Effector CD4-positive, alpha-beta T cell (primary cell): ENCODE data around the gene CD19. TPM values are rescaled to one million over a fixed set of nuclear protein-coding genes. Genes with fewer than 3 reads are reported as not detected.
"Not testable (repeated sequence)": the region's sequence is repeated elsewhere in the genome, so short reads cannot be mapped to it uniquely, and the experiment has no call there.

Experiments
- DNase-seq: peaks from one replicate; pipeline ENCODE4 v3.0.0-alpha.2; 2020
- total RNA-seq: gene quantifications from one replicate; lab custom pipeline; 2026; lab: John Stamatoyannopoulos, UW

Gene CD19
- total RNA-seq, result not detected

- DNase-seq, result no peak
These were observed at the start of gene CD19 for GRCh38 chr16:28931801-28932225. CD19 (plus strand) TSS chr16:28931971; CDS start chr16:28932001, 30 bp downstream.

- DNase-seq, result no peak
These were observed 49.1 kb upstream of the CD19 start for GRCh38 chr16:28882551-28883160.

- DNase-seq, result no peak
These were observed 48.4 kb upstream of the CD19 start for GRCh38 chr16:28883221-28883996.

DNA sequence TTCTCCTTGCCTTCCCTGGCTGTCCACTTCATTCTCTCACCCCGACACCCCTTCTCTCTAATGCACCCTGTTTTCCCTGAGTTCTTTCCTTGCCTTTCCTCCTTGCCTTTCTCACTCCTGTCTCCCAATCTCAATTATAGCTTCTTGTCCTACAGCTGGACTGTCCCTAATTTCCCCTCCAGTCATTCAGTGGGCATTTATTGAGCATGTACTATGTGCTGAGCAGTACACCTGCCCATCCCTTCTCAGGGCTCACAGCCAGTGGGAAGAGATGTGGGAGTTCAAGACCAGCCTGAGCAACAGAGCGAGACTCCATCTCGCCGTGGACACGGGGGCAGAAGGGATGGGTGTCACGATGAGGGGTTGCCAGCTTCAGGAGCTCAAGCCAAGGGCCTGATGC lies 47.7 kb upstream of the CD19 start:
- no peak for DNase-seq

- no peak for DNase-seq
These were observed 44.8 kb upstream of the CD19 start for GRCh38 chr16:28886945-28887344.

GRCh38 chr16:28890355-28890754 lies 41.4 kb upstream of the CD19 start:
- DNase-seq, result not testable (repeated sequence)

GRCh38 chr16:28891964-28892890 lies 39.5 kb upstream of the CD19 start:
- DNase-seq, result no peak

DNA sequence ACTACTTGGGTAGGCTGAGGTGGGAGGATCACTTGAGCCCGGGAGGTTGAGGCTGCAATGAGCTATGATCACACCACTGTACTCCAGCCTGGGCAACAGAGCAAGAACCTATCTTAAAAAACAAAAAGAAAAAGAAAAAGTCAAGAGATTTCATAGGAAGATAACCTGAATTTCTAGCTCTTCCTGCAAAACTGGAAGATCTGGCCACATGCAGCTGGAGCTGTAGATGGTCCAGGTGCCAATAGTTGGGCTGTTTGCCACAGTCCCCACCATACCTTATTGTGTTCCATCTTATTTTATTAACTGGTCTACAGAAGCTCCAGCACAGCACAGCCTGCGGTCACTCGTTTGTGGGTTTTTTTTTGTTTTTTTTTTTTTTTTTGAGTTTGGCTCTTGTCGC lies 38.5 kb upstream of the CD19 start:
- no peak for DNase-seq

DNA sequence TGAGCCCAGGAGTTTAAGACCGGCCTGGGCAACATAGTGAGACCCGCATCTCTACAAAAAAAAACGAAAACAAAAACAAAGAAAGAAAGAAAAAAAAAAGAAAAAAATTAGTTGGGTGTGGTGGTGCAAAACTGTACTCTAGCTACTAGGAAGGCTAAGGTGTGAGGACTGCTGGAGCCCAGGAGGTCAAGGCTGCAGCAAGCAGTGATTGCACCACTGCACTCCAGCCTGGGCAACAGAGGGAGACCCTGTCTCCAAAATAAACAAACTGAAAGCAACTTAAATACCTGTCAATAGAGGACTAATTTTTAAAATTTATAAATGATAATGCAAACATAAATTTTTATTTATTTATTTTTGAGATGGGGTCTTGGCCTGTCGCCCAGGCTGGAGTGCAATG lies 36.2 kb upstream of the CD19 start:
- DNase-seq, result no peak

- no peak for DNase-seq
These were observed 33.9 kb upstream of the CD19 start for GRCh38 chr16:28897826-28898225.

GRCh38 chr16:28898266-28898665 lies 33.5 kb upstream of the CD19 start:
- no peak for DNase-seq

GRCh38 chr16:28898942-28899341 lies 32.8 kb upstream of the CD19 start:
- no peak for DNase-seq

- DNase-seq, result no peak
These were observed 31.7 kb upstream of the CD19 start for GRCh38 chr16:28899882-28900590.

GRCh38 chr16:28900601-28901000 lies 31.2 kb upstream of the CD19 start:
- no peak for DNase-seq

DNA sequence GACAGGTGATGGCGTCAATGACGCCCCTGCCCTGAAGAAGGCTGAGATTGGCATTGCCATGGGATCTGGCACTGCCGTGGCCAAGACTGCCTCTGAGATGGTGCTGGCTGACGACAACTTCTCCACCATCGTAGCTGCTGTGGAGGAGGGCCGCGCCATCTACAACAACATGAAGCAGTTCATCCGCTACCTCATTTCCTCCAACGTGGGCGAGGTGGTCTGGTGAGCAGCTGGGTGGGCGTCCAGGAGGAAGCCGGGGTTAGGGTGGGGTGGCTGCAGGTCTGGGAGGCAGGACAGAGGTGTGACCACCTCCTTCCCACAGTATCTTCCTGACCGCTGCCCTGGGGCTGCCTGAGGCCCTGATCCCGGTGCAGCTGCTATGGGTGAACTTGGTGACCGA lies 29.9 kb upstream of the CD19 start:
- no peak for DNase-seq

DNA sequence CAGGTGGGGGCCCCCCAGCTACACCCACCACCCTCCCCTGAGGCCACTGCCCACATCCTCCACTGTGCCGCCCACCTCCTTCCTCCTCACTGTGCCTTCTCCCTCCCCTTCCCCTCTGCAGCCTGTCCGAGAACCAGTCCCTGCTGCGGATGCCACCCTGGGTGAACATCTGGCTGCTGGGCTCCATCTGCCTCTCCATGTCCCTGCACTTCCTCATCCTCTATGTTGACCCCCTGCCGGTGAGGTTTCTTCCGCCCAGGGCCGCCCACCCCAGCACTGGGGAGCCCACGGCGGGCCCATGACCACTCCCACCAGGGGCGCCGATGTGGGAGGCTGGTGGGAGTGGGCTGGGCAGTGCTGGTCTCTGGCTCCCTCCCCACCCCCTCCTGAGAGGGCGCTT lies 28.9 kb upstream of the CD19 start:
- DNase-seq, result no peak

DNA sequence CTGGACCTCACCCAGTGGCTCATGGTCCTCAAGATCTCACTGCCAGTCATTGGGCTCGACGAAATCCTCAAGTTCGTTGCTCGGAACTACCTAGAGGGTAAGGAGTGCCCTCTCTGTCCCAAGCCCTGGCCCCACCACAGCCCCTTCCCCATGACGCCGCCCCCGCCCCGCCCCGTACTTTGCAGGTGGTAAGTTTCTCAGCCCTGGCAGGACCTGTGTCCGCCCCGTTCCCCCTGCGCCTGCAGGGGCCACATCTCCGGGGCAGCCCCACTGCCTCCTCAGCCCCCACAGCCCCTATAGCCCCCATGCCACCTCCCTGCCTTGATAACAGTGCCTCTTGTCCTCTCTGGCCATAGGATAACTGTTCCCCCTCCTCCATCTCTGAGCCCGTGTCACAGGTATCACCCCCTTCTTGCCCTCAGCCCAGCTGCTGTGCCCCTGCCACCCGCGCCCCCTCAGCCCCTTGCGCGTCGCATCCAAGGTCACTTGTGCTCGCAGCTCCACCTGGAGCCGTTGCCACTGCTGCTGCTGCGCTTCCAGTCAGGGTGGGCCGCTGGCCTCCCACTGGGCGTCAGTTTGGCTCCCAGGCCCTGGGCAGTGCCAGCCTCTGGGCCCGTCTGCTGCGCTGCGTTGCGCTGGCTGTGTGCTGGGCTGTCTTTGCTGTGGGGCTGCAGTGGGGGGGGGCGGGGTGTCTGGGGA lies 28.3 kb upstream of the CD19 start:
- no peak for DNase-seq

DNA sequence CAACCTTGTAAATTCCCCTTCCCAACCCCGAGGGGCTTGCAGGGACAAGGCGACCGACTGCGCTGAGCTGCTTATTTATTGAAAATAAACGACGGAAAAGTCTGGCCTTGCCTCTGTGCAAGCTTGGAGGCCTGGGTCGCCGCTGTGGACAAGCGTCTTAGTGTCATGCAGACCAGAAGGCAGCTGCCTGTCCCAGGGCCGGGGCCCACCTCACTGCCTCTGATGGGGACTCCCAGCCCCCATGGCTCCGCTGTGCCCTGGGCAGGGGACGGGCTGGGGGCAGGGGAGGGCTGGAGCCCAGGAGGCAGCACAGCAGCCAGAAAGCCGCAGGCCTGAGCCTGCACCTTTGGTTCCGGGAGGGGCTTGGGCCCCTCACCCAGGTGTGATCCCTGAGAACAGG lies 27.4 kb upstream of the CD19 start:
- no peak for DNase-seq

DNA sequence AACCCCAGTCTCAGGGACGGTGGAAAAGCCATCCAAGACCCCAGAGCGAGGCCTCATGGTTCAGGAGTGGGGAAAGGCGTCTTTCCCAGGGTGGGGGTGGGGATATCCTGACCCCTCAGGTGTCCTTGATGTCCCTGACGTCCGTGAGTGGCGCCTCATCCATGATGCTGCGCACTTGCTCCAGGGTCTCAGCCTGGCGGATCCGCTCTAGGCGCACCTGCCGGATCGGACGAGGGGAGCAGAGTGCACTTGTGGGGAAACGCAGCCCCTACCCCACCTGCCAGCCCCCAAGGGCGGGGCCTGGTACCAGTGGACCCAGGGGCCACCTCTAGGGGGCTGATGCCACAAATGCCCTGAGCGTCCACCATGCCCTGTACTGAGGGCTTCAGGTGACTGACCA lies 26.9 kb upstream of the CD19 start:
- DNase-seq, result no peak

GRCh38 chr16:28905229-28905754 lies 26.5 kb upstream of the CD19 start:
- DNase-seq, result no peak

GRCh38 chr16:28905800-28906372 lies 25.9 kb upstream of the CD19 start:
- DNase-seq, result no peak
